PFSK-1 (cell line): ENCODE results near the gene RPL10.

Source experiments
- FOXP2 ChIP-seq: optimal IDR thresholded peaks from 2 replicates; pipeline ENCODE3; 2011; ENCODE audit warnings: borderline replicate concordance, control low read depth, inconsistent platforms; ENCODE audit not compliant: insufficient read depth; ENCODE audit errors: extremely low read length, extremely low read depth
- POLR2AphosphoS5 ChIP-seq: IDR thresholded peaks from 2 replicates; pipeline ENCODE4 v1.6.1; 2012; ENCODE audit warnings: low read depth, mild to moderate bottlenecking, control low read depth, low read length, moderate library complexity
- TAF1 ChIP-seq: IDR thresholded peaks from 2 replicates; pipeline ENCODE4 v1.6.1; 2012; ENCODE audit warnings: low read length, control low read depth, borderline replicate concordance; ENCODE audit not compliant: insufficient read depth
- TF ChIP-seq, protein P1 (sequence below), 2 experiments: IDR thresholded peaks; 2 replicates each; pipeline versions ENCODE4 v1.6.1 to v1.8.0; 2011 to 2012; ENCODE audit warnings: low read depth in 2 of 2, low read length in 2 of 2, control low read depth in 1 of 2, inconsistent platforms in 1 of 2, mild to moderate bottlenecking in 1 of 2, moderate library complexity in 1 of 2; ENCODE audit not compliant: insufficient read depth in 1 of 2

GRCh38 chrX:154446430-154446829, 48.3 kb downstream of the RPL10 start:
- no peak for TF ChIP-seq POLR2AphosphoS5
- TF ChIP-seq, protein P1, sequence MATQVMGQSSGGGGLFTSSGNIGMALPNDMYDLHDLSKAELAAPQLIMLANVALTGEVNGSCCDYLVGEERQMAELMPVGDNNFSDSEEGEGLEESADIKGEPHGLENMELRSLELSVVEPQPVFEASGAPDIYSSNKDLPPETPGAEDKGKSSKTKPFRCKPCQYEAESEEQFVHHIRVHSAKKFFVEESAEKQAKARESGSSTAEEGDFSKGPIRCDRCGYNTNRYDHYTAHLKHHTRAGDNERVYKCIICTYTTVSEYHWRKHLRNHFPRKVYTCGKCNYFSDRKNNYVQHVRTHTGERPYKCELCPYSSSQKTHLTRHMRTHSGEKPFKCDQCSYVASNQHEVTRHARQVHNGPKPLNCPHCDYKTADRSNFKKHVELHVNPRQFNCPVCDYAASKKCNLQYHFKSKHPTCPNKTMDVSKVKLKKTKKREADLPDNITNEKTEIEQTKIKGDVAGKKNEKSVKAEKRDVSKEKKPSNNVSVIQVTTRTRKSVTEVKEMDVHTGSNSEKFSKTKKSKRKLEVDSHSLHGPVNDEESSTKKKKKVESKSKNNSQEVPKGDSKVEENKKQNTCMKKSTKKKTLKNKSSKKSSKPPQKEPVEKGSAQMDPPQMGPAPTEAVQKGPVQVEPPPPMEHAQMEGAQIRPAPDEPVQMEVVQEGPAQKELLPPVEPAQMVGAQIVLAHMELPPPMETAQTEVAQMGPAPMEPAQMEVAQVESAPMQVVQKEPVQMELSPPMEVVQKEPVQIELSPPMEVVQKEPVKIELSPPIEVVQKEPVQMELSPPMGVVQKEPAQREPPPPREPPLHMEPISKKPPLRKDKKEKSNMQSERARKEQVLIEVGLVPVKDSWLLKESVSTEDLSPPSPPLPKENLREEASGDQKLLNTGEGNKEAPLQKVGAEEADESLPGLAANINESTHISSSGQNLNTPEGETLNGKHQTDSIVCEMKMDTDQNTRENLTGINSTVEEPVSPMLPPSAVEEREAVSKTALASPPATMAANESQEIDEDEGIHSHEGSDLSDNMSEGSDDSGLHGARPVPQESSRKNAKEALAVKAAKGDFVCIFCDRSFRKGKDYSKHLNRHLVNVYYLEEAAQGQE (IDR thresholded peaks at IDR 0.05; ENCODE audit: insufficient read depth in 1 of 2, low read depth in 2 of 2, low read length in 2 of 2), result no peak
- no peak for TF ChIP-seq FOXP2
- no peak for TF ChIP-seq TAF1
